GM23338 (cell line): ENCODE results near the gene SHISA3. TPM values are rescaled to one million over a fixed set of nuclear protein-coding genes. Genes with fewer than 3 reads are reported as not detected.
A peak's percentile ranks its signal among the peaks of the same experiment; 100 is the strongest.

Source experiments
- ATAC-seq: fragments of 200-7000 bp; cut with Tn5 transposase; 3 replicates; pipeline ENCODE4 v1.9.1; 2020
- DNase-seq: peaks from one replicate; pipeline ENCODE4 v3.0.0-alpha.2; 2015; ENCODE audit warnings: low spot score
- H2AFZ ChIP-seq: fragments of 200-600 bp; sonication (generic); 2 replicates; pipeline ENCODE4 v1.8.0; 2016; ENCODE audit warnings: antibody characterized with exemption, mild to moderate bottlenecking, moderate library complexity
- H3F3A ChIP-seq: fragments of 200-600 bp; sonication (generic); replicated peaks from 2 replicates; pipeline ENCODE4 v1.8.0; 2017; ENCODE audit warnings: antibody characterized with exemption, mixed run types, low read depth
- H3K27ac ChIP-seq: fragments of 200-600 bp; sonication (generic); 2 replicates; pipeline ENCODE4 v1.6.1; 2016; ENCODE audit warnings: low read depth
- H3K27me3 ChIP-seq: fragments of 200-600 bp; sonication (generic); 2 replicates; pipeline ENCODE4 v1.8.0; 2016; ENCODE audit warnings: mild to moderate bottlenecking, mixed run types, moderate library complexity; ENCODE audit not compliant: insufficient read depth
- H3K36me3 ChIP-seq: fragments of 200-600 bp; sonication (generic); 2 replicates; pipeline ENCODE4 v1.8.0; 2016; ENCODE audit warnings: mild to moderate bottlenecking; ENCODE audit not compliant: insufficient read depth
- H3K4me1 ChIP-seq: fragments of 200-600 bp; sonication (generic); 2 replicates; pipeline ENCODE4 v1.8.0; 2016; ENCODE audit warnings: mild to moderate bottlenecking, moderate library complexity; ENCODE audit not compliant: insufficient read depth
- H3K4me2 ChIP-seq: fragments of 200-600 bp; sonication (generic); 2 replicates; pipeline ENCODE4 v1.7.1; 2017; ENCODE audit warnings: mixed run types
- H3K4me3 ChIP-seq: fragments of 200-600 bp; sonication (generic); 2 replicates; pipeline ENCODE4 v1.6.1; 2016; ENCODE audit warnings: mixed run types
- H3K79me2 ChIP-seq: fragments of 200-600 bp; sonication (generic); replicated peaks from 2 replicates; pipeline ENCODE4 v1.8.0; 2017; ENCODE audit warnings: mild to moderate bottlenecking; ENCODE audit not compliant: insufficient read depth
- H3K9me2 ChIP-seq: fragments of 200-600 bp; sonication (generic); 2 replicates; pipeline ENCODE4 v1.8.0; 2017; ENCODE audit not compliant: insufficient read depth
- H4K20me1 ChIP-seq: fragments of 200-600 bp; sonication (generic); replicated peaks from 2 replicates; pipeline ENCODE4 v1.8.0; 2017; ENCODE audit warnings: mild to moderate bottlenecking; ENCODE audit not compliant: insufficient read depth
- H3K27ac Mint-ChIP-seq: 2 replicates; pipeline ENCODE4 v1.8.0; 2020; ENCODE audit warnings: inconsistent platforms, mild to moderate bottlenecking, moderate library complexity, mixed read lengths
- H3K27me3 Mint-ChIP-seq: 3 replicates; pipeline ENCODE4 v1.8.0; 2022; ENCODE audit warnings: low read depth, mild to moderate bottlenecking, moderate library complexity, mixed read lengths, inconsistent platforms; ENCODE audit not compliant: insufficient read depth, poor library complexity
- H3K36me3 Mint-ChIP-seq: 3 replicates; pipeline ENCODE4 v1.8.0; 2021; ENCODE audit warnings: low read depth, mild to moderate bottlenecking, inconsistent platforms, moderate library complexity, mixed read lengths
- H3K4me1 Mint-ChIP-seq: 3 replicates; pipeline ENCODE4 v1.8.0; 2020; ENCODE audit warnings: mild to moderate bottlenecking, inconsistent platforms, mixed read lengths
- H3K4me3 Mint-ChIP-seq: 3 replicates; pipeline ENCODE4 v1.8.0; 2021; ENCODE audit warnings: moderate library complexity, mild to moderate bottlenecking, inconsistent platforms, mixed read lengths
- H3K9me3 Mint-ChIP-seq: 3 replicates; pipeline ENCODE4 v1.8.0; 2020; ENCODE audit warnings: moderate library complexity, mild to moderate bottlenecking, inconsistent platforms, mixed read lengths
- CREB1 ChIP-seq: fragments of 250-450 bp; sonication (Bioruptor Pico); IDR thresholded peaks from 2 replicates; pipeline ENCODE4 v1.5.0; 2020; ENCODE audit warnings: low read depth, mild to moderate bottlenecking, moderate library complexity
- EZH2 ChIP-seq: fragments of 200-600 bp; sonication (generic); IDR thresholded peaks from one replicate; pipeline ENCODE4 v1.8.0; 2017; ENCODE audit warnings: antibody characterized with exemption, mild to moderate bottlenecking, low read depth; ENCODE audit not compliant: unreplicated experiment
- EZH2phosphoT487 ChIP-seq: fragments of 200-600 bp; sonication (generic); IDR thresholded peaks from one replicate; pipeline ENCODE4 v1.8.1; 2018; ENCODE audit warnings: antibody characterized with exemption; ENCODE audit not compliant: unreplicated experiment
- NANOG ChIP-seq: IDR thresholded peaks from 2 replicates; pipeline ENCODE4 v1.6.1; 2016; ENCODE audit warnings: antibody characterized with exemption, borderline replicate concordance
- POLR2AphosphoS5 ChIP-seq: IDR thresholded peaks from 2 replicates; pipeline ENCODE4 v1.6.1; 2016; ENCODE audit warnings: antibody characterized with exemption, low read depth
- STAT1 ChIP-seq: IDR thresholded peaks from one replicate; pipeline ENCODE4 v1.6.1; 2016; ENCODE audit warnings: antibody characterized with exemption; ENCODE audit not compliant: unreplicated experiment
- ZNF114 ChIP-seq: fragments of 250-450 bp; sonication (Bioruptor Pico); IDR thresholded peaks from 2 replicates; pipeline ENCODE4 v1.5.0; 2020; ENCODE audit warnings: mild to moderate bottlenecking, moderate library complexity
- ZNF331 ChIP-seq: fragments of 250-450 bp; sonication (Bioruptor Pico); IDR thresholded peaks from 2 replicates; pipeline ENCODE4 v1.5.0; 2020; ENCODE audit warnings: low read depth, mild to moderate bottlenecking, moderate library complexity
- polyA plus RNA-seq: library from polyadenylated mRNA; unstranded; fragments of >200 nt; fragmentation: Nextera tagmentation; extraction: Ambion mirVana; gene quantifications from 2 replicates; pipeline ENCODE4 v1.2.1, GENCODE V29; 2016
- total RNA-seq: library from RNA; depleted of rRNA; stranded (reverse); fragments of >200 nt; shearing (Covaris generic); gene quantifications from 2 replicates; pipeline ENCODE4 v1.2.3, GENCODE V29; 2014
- TF ChIP-seq, protein P1 (sequence below): IDR thresholded peaks from one replicate; pipeline ENCODE4 v1.6.1; 2018; ENCODE audit warnings: antibody characterized with exemption; ENCODE audit not compliant: unreplicated experiment
- TF ChIP-seq, protein P2 (sequence below): IDR thresholded peaks from 2 replicates; pipeline ENCODE4 v1.6.1; 2016; ENCODE audit warnings: antibody characterized with exemption
- TF ChIP-seq, protein P3 (sequence below), 2 experiments: fragments of 200-600 bp in 1 of 2; sonication (generic) in 1 of 2; conservative IDR thresholded peaks; 2 replicates each; pipeline versions ENCODE4 v1.5.1 to v1.6.1; 2016 to 2017; ENCODE audit warnings: antibody characterized with exemption in 2 of 2, low read depth in 2 of 2, mild to moderate bottlenecking in 2 of 2, moderate library complexity in 1 of 2

The SHISA3 gene
- total and polyA plus RNA-seq, 2 experiments from 2014 or later = 4.4 to 5.0 TPM

DNA sequence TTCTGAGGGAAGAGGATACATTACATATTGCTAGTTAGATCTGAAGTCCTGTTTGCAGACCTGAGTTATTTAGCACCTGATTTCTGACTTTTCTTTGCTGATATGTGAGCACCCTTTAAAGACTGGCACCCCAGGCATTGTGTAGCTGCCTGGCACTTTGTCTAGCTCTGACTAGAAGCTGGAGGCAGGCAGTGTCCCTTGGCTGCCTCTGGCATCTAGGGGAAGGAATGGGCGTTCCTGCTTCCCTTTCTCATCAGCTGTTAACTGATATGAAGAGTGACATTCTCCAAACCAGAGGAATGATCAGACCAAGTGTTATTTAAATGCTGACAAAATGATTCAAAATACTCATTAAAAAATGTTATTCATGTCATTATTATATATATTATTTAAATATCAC lies 30.3 kb upstream of the SHISA3 start (continued):
- TF ChIP-seq, protein P1, sequence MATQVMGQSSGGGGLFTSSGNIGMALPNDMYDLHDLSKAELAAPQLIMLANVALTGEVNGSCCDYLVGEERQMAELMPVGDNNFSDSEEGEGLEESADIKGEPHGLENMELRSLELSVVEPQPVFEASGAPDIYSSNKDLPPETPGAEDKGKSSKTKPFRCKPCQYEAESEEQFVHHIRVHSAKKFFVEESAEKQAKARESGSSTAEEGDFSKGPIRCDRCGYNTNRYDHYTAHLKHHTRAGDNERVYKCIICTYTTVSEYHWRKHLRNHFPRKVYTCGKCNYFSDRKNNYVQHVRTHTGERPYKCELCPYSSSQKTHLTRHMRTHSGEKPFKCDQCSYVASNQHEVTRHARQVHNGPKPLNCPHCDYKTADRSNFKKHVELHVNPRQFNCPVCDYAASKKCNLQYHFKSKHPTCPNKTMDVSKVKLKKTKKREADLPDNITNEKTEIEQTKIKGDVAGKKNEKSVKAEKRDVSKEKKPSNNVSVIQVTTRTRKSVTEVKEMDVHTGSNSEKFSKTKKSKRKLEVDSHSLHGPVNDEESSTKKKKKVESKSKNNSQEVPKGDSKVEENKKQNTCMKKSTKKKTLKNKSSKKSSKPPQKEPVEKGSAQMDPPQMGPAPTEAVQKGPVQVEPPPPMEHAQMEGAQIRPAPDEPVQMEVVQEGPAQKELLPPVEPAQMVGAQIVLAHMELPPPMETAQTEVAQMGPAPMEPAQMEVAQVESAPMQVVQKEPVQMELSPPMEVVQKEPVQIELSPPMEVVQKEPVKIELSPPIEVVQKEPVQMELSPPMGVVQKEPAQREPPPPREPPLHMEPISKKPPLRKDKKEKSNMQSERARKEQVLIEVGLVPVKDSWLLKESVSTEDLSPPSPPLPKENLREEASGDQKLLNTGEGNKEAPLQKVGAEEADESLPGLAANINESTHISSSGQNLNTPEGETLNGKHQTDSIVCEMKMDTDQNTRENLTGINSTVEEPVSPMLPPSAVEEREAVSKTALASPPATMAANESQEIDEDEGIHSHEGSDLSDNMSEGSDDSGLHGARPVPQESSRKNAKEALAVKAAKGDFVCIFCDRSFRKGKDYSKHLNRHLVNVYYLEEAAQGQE = no peak
- TF ChIP-seq POLR2AphosphoS5 (no peak), ZNF331 (CRISPR knock-in tag) (no peak), CREB1 (CRISPR knock-in tag) (no peak), STAT1 (no peak), EZH2phosphoT487 (no peak), ZNF114 (no peak)
- TF ChIP-seq, protein P2, sequence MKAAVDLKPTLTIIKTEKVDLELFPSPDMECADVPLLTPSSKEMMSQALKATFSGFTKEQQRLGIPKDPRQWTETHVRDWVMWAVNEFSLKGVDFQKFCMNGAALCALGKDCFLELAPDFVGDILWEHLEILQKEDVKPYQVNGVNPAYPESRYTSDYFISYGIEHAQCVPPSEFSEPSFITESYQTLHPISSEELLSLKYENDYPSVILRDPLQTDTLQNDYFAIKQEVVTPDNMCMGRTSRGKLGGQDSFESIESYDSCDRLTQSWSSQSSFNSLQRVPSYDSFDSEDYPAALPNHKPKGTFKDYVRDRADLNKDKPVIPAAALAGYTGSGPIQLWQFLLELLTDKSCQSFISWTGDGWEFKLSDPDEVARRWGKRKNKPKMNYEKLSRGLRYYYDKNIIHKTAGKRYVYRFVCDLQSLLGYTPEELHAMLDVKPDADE = no peak
- TF ChIP-seq, protein P3, sequence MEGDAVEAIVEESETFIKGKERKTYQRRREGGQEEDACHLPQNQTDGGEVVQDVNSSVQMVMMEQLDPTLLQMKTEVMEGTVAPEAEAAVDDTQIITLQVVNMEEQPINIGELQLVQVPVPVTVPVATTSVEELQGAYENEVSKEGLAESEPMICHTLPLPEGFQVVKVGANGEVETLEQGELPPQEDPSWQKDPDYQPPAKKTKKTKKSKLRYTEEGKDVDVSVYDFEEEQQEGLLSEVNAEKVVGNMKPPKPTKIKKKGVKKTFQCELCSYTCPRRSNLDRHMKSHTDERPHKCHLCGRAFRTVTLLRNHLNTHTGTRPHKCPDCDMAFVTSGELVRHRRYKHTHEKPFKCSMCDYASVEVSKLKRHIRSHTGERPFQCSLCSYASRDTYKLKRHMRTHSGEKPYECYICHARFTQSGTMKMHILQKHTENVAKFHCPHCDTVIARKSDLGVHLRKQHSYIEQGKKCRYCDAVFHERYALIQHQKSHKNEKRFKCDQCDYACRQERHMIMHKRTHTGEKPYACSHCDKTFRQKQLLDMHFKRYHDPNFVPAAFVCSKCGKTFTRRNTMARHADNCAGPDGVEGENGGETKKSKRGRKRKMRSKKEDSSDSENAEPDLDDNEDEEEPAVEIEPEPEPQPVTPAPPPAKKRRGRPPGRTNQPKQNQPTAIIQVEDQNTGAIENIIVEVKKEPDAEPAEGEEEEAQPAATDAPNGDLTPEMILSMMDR (conservative IDR thresholded peaks at IDR 0.05; ENCODE audit: low read depth in 2 of 2) = no peak

DNA sequence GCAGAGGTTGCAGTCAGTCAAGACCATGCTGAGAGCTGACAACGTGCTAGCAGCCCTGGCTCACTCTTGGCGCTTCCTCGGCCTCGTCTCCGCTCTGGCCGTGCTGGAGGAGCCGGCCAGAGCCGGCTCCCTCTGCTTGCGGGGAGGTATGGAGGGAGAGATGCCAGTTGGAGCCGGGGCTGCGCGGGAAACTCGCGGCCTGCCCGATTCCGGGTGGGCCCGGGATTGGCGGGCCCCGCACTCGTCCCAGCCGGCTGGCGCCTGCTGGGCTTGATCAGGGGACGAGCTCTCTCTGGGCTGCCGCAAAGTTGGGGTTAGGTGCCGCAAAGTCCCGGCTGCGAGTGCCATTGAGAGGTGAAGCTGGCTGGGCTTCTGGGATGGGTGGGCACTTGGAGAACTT lies 27.8 kb upstream of the SHISA3 start:
- Histone ChIP-seq H3K4me1 (no peaks in the 10 kb centered on the region), H3K27me3 (no peaks in the 10 kb centered on the region), H2AFZ (no peak overlapping the region), H3K36me3 (no peaks in the 10 kb centered on the region), H3K79me2 (no peaks in the 10 kb centered on the region), H3K4me2 (no peak overlapping the region), H4K20me1 (no peaks in the 10 kb centered on the region), H3K27ac (no peak overlapping the region), H3F3A (no peaks in the 10 kb centered on the region), H3K9me2 (no peaks in the 10 kb centered on the region; the same call in 1 of the 2 replicates), H3K4me3 (no peak overlapping the region)
- Mint-ChIP-seq H3K4me3 (no peak overlapping the region), H3K9me3 (peaks cover 17% of the 10 kb centered on the region), H3K27ac (no peak overlapping the region), H3K36me3 (peaks cover 6% of the 10 kb centered on the region; the same call in 2 of the 3 replicates), H3K4me1 (peaks cover 5% of the 10 kb centered on the region; the same call in 2 of the 3 replicates), H3K27me3 (no peaks in the 10 kb centered on the region)
- ATAC-seq (no peak), DNase-seq (peak; percentile 21)
- TF ChIP-seq ZNF331 (CRISPR knock-in tag) (no peak), ZNF114 (no peak), NANOG (no peak), EZH2phosphoT487 (no peak), EZH2 (no peak)
- TF ChIP-seq, protein P1 = no peak
